Activated T-cell treated with anti-CD3 and anti-CD28 coated beads for 24 hours (primary cell): ENCODE results near the gene SAA1.
"Not testable (repeated sequence)": the region's sequence is repeated elsewhere in the genome, so short reads cannot be mapped to it uniquely, and the experiment has no call there.

Experiments
- DNase-seq: peaks from one replicate; pipeline ENCODE4 v3.0.0-alpha.2; 2020; ENCODE audit warnings: low read depth

Gene SAA1

GRCh38 chr11:18259259-18259658 lies 6.8 kb upstream of the SAA1 start:
- DNase-seq, result no peak

GRCh38 chr11:18261721-18262120 lies 4.3 kb upstream of the SAA1 start:
- no peak for DNase-seq

GRCh38 chr11:18262681-18263350 lies 3.2 kb upstream of the SAA1 start:
- DNase-seq, result not testable (repeated sequence)

GRCh38 chr11:18264035-18264434 lies 2.0 kb upstream of the SAA1 start:
- DNase-seq, result no peak

GRCh38 chr11:18264677-18265555 lies 1.1 kb upstream of the SAA1 start:
- no peak for DNase-seq

GRCh38 chr11:18267335-18268133 lies 1.5 kb downstream of the SAA1 start:
- DNase-seq, result not testable (repeated sequence)

GRCh38 chr11:18269252-18269651 lies 3.2 kb downstream of the SAA1 start:
- DNase-seq, result not testable (repeated sequence)

- DNase-seq, result no peak
Measured at GRCh38 chr11:18270102-18270501, 4.0 kb downstream of the SAA1 start.

GRCh38 chr11:18271206-18271605 lies 5.1 kb downstream of the SAA1 start:
- DNase-seq, result no peak

GRCh38 chr11:18277565-18278271 lies 11.7 kb downstream of the SAA1 start:
- no peak for DNase-seq

- DNase-seq, result no peak
Measured at GRCh38 chr11:18280438-18281045, 14.5 kb downstream of the SAA1 start.

- DNase-seq, result no peak
Measured at GRCh38 chr11:18282626-18283025, 16.6 kb downstream of the SAA1 start.

GRCh38 chr11:18285841-18286240 lies 19.8 kb downstream of the SAA1 start:
- no peak for DNase-seq

GRCh38 chr11:18288911-18289310 lies 22.8 kb downstream of the SAA1 start:
- no peak for DNase-seq

- no peak for DNase-seq
Measured at GRCh38 chr11:18294862-18295261, 28.8 kb downstream of the SAA1 start.

GRCh38 chr11:18295316-18295715 lies 29.3 kb downstream of the SAA1 start:
- no peak for DNase-seq

- DNase-seq, result no peak
Measured at GRCh38 chr11:18299721-18300120, 33.7 kb downstream of the SAA1 start.

- no peak for DNase-seq
Measured at GRCh38 chr11:18304745-18305144, 38.7 kb downstream of the SAA1 start.

- DNase-seq, result no peak
Measured at GRCh38 chr11:18307461-18308139, 41.5 kb downstream of the SAA1 start.

GRCh38 chr11:18308242-18308641 lies 42.2 kb downstream of the SAA1 start:
- no peak for DNase-seq

- no peak for DNase-seq
Measured at GRCh38 chr11:18309691-18310090, 43.6 kb downstream of the SAA1 start.
